SHP77 (cell line): ENCODE results near the gene ACE.

Source experiments
- DNase-seq, 2 experiments: peaks; one replicate each; lab custom pipeline; 2025; lab: John Stamatoyannopoulos, UW

ACE gene

GRCh38 chr17:63491413-63491812, 14.6 kb downstream of the ACE start:
- no peak for DNase-seq

GRCh38 chr17:63491977-63492618, 15.2 kb downstream of the ACE start:
- DNase-seq: no peak

- no peak for DNase-seq
These were observed 16.1 kb downstream of the ACE start for GRCh38 chr17:63492940-63493339.

GRCh38 chr17:63493411-63493810, 16.6 kb downstream of the ACE start:
- no peak for DNase-seq

GRCh38 chr17:63494300-63494928, 17.6 kb downstream of the ACE start:
- DNase-seq: no peak

- no peak for DNase-seq
These were observed 18.6 kb downstream of the ACE start for GRCh38 chr17:63495491-63495890.

- DNase-seq: no peak
These were observed 19.3 kb downstream of the ACE start for GRCh38 chr17:63496177-63496576.

- DNase-seq: no peak
These were observed 20.0 kb downstream of the ACE start for GRCh38 chr17:63496663-63497400.

- peak; percentile 68 to 78 for DNase-seq
These were observed 21.0 kb downstream of the ACE start for GRCh38 chr17:63497708-63498483.

- DNase-seq: no peak
These were observed 21.9 kb downstream of the ACE start for GRCh38 chr17:63498626-63499195.

GRCh38 chr17:63500543-63501390, 23.9 kb downstream of the ACE start:
- no peak for DNase-seq

GRCh38 chr17:63503341-63503705, 26.5 kb downstream of the ACE start:
- no peak for DNase-seq

- DNase-seq: no peak
These were observed 27.4 kb downstream of the ACE start for GRCh38 chr17:63504261-63504660.

- DNase-seq: no peak
These were observed 28.5 kb downstream of the ACE start for GRCh38 chr17:63505341-63505740.

GRCh38 chr17:63506627-63507026, 29.8 kb downstream of the ACE start:
- DNase-seq: no peak

GRCh38 chr17:63511331-63511730, 34.5 kb downstream of the ACE start:
- DNase-seq: no peak

- no peak for DNase-seq
These were observed 35.5 kb downstream of the ACE start for GRCh38 chr17:63512388-63512787.

GRCh38 chr17:63512896-63513644, 36.2 kb downstream of the ACE start:
- no peak for DNase-seq

- no peak for DNase-seq
These were observed 37.6 kb downstream of the ACE start for GRCh38 chr17:63514477-63514876.

- DNase-seq: no peak
These were observed 38.1 kb downstream of the ACE start for GRCh38 chr17:63514974-63515373.

GRCh38 chr17:63515426-63515825, 38.6 kb downstream of the ACE start:
- DNase-seq: no peak
